ENCODE data around the gene MBD3L5.

DNA sequence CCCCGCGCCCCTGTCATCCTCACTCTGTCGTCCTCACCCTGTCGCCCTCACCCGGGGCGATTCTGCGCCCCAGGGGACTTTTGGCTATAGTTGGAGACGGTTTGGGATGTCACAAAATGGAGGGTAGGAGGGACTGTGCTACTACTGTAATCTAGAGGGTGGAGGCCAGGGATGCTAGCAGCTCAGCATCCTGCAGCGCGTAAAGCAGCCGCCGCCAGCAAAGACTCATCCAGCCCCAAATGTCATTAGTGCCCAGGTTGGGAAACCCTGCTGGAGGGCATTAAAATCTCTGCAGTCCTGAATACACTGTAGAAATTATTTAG lies 39.5 kb downstream of the MBD3L5 start:
- TF ChIP-seq POLR2AphosphoS5 (IDR thresholded peaks at IDR 0.05; ENCODE audit: low read depth, low read length), result no peak
- TF ChIP-seq POLR2A (IDR thresholded peaks at IDR 0.05; ENCODE audit: low read depth, low read length), result no peak
